ENCODE results near the gene MYO3B.
"Not testable (repeated sequence)": the region's sequence is repeated elsewhere in the genome, so short reads cannot be mapped to it uniquely, and the experiment has no call there.

The MYO3B gene

DNA sequence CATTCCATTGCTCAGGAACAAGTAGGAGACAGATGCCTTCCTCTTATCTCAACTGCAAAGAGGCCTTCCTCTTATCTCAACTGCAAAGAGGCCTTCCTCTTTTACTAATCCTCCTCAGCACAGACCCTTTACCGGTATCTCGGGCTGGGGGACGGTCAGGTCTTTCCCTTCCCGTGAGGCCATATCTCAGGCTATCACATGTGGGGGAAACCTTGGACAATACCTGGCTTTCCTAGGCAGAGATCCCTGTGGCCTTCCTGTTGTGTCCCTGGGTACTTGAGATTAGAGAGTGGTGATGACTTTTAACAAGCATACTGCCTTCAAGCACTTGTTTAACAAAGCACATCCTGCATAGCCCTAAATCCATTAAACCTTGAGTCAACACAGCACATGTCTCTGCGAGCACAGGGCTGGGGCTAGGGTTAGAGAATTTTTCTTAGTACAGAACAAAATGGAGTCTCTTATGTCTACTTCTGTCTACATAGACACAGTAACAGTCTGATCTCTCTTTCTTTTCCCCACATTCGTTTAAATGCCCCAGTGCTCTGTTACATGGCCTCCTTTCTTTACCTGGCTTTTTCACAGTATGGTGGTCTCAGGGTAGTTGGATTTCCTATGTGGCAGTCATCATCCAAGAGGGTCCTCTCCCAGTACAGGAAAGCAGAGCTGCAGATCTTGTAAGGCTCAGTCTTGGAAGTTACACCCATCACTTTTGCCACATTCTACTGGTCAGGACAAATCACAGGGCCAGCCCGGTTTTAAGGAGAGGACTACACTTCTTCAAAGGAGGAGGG is 86.0 kb downstream of the MYO3B start:
- DNase-seq, result not testable (repeated sequence)

DNA sequence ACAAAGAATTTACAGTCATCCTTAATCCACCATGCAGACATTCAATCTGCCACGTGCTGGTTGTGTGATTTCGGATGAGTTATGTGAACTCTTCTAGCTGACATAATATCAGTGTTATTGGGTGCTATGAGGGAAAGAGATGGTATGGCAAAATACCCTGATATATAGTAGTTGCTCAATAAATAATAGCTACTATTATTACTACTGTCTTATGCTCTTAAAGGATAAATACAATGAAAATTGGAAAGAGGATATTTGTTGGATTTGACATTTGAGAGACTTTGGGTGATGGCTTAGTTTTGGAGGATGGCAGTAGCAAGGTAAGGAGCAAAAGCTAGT is 86.5 kb downstream of the MYO3B start:
- DNase-seq, result no peak

DNA sequence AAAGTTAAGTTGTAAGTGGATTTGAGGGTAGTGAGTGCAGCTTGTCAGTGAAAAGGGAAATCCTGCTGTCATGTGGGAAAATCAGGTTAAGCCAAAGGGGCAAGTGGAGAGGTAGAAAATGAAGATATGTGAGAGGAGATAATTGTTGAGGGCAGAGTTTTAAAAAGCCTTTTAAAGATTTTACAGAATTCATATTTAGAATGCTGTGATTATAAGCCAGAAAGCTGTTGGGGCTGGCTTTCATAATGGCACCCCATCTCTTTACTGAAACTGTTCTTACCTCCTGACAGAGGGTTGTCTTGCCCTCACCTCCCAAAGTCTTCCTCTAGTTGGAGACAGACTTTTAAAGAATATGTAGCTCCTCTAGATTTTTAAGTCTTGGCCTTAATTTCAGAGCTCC is 86.9 kb downstream of the MYO3B start:
- DNase-seq, result no peak

DNA sequence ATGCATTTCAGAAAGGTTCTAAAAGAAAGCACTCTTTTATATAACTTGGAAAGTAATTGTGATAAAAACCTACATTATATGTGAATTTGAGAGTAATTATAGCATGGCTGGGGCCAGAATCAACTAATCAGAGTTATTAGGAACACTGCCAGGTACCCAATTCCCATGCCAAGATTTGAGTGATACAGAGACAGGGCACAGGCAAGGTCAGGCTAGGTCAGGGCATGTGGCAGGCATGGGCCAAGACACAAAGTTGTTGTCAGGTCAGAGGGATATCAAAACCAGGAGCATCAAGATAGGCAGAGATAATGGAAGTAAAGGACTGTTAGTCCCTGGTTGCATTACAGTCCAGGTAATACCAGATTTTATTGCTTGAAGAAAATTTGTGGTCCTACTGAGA is 87.4 kb downstream of the MYO3B start:
- DNase-seq, result no peak

DNA sequence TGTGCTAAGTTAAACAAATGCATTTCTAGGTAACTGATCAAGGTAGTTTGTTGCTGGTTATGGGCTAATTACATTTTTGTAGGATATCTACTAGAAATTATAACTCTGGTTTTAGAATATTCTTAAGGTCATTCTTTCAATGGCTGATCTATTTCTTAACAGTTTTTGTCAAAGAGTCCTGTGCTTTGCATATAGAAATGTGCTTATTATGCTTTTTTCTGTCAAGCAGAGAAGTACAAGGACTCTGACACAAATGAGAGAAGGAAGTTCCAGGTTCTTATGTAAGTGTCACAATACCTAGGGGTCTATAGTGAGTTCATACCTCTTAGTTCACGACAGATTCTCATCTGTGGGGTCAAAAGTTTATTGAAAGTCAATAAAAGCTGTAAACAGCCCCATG is 88.4 kb downstream of the MYO3B start:
- DNase-seq, result no peak

DNA sequence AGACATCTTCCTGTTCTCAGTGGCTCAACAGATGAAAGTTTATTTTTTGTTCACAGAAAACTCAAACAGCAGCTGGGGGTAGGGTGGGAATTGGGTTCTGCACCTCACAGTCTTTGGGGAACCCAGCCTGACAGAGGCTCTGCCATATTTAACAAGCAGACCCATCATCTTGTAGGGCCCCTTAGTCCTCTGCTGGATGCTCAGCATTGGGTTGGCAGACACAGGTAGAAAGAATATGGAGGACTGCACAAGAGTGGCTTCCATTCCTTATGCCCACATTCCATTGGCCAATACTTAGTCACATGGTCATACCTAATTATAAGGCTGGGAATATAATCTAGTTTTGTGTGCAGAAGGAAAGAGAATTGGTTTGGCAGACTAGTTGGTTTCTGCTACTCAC is 89.1 kb downstream of the MYO3B start:
- no peak for DNase-seq

DNA sequence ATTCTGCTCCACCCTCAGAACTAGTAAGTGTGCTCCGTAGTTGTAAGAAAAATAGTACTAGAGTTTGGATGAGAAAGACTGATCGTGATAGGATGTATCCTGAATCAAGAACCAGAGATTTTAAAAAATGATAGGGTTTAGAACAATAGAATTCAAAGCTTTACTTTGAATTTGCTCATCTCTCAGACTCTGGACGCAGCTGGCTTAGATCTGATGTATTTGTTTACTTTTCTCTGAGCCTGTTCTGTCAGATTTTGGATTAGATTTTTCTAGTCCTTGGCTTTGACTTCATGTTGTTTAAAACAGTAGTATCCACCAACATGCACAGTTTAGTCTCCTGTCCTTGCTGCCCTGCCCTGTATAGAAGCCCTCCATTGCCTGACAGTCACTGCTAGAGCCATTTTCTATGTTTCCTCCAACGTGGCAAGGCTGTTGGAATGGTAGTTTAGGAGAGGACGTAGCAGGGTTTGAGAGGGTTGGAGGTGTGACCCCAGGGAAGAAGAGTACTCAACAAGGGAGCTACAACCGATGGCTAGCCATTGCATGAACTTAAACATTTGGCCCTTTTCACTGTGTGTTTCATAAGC is 92.4 kb downstream of the MYO3B start:
- no peak for DNase-seq

DNA sequence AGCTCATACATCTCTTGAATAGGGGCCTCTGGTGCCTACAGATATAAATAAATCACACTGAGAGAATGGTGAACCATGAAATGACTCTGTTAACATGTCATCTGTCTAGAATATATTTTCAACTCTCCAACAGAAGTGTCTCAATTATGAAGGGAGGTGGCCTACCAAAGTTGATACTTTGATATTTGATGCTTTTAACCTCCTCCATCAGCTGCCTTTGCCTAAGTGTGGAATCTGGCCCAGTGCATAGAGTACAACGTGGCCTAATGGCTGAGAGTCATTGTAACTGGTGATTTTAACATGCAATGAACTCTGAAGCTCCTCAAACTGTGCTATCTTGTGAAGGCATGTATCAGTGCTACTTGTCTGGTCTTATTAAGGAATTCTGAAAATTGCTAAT is 93.4 kb downstream of the MYO3B start:
- no peak for DNase-seq

DNA sequence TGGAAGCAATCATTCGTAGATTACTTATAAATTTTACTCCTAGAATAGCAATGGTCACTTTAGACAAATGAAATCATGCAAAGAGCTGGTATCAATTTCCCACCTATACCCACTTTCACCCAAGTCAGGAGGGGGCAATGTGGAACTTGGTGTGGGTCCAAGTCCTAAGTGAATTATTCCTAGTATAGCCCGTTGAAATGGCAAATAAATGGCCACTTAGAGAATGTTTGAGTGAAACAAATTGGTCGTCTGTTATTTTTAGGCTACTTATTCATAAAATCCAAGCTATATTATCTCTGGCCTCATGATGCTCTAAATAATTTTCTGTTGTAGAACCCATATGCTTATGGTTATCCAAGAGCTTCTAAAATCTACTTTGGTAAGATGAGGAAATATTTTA is 98.1 kb downstream of the MYO3B start:
- DNase-seq, result no peak

DNA sequence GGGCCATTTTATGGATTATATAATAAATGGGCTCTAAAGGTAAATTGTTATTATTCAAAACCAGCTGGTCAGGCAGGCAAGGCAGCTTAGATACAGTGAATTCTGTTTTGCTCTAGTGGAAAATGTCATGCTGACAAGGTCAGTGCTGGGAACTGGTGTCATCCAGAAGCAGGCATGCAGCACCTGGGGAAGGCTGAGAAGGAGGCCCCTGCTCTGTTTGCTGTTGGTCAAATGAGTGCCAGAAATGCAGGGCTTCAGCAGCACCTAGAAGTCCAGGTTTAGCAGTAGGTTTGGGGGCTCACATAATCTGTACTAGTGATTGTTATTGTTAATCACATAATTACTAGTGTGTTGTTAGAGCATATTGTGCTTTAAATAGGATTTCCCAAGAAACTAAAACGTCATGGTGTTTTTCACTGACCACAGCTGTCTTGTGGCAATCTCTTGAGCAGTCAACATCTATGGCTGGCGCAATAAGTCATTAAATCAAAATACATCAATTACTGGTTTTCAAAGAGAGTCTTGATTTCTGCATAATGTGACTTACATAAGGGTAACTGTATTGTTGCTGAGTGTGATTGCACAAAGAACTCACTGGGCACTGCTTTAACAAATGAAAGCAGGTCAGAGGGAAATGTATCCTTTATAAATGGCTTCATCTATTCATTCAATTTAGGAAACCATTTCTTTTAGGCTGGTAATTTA is 99.1 kb downstream of the MYO3B start:
- no peak for DNase-seq

DNA sequence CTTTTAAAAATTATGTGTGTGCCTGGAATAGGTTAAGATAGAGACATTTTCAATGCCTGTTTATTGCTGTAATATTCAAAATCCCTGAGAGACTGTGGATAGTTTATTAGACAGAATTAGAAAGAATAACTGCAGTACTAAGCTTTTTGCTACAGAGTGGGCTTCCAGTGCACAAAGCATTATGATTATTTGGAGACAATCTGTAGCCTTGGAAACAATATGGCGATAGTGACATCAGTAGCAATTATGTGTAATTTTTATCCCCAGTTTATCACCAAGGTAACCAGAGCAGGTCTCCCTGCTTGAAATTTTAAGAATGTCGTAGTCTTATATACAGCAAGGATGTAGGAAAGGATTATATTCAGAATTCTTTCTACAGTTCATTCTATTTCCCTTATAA is 100.0 kb downstream of the MYO3B start:
- no peak for DNase-seq

DNA sequence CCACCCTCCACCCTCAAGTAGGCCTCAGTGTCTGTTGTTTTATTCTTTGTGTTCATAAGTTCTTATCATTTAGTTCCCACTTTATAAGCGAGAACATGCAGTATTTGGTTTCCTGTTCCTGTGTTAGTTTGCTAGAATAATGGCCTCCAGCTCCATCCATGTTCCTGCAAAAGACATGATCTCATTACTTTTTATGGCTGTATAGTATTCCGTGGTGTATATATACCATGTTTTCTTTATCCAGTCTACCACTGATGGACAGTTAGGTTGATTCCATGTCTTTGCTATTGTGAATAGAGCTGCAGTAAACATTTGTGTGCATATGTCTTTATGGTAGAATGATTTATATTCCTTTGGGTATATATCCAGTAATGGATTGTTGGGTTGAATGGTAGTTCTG is 101.7 kb downstream of the MYO3B start:
- DNase-seq, result not testable (repeated sequence)

DNA sequence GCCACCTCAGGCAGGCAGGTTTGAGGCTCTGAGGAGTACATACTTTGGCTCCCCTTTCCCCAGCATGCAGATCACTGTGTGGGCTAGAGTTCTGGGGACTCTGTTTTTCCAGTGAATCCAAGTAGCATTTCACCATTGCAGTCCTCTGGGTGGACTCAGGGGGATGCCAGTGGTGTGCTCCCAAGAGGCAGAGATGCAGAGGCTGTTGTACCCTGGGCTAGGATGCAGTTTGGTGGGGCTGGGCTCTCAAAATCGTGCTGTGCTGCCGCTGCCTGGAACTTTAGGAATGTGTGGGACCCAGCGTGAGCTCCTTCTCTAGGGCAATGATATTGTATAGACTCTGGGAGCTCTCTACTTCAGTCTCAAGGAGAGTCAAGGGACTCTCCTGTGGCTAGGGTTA is 104.9 kb downstream of the MYO3B start:
- DNase-seq, result no peak

DNA sequence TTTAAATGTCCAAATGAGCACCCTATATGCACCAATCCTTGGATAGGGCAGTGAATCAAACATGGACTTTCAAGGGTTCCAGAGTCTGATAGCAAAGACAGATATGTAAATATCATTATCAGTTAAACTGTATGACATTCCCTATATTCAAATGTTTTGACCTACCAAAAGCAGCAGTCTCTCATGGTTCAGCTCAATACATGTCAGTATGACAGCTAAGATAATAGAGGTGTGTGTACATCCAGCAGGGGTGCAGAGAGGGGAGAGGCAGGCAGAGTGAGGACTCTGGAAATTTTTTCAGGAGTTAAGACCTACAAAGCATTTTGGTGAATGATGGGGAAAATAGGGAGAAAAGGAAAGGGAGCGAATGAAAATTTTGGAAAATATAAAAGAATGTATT is 106.3 kb downstream of the MYO3B start:
- no peak for DNase-seq

DNA sequence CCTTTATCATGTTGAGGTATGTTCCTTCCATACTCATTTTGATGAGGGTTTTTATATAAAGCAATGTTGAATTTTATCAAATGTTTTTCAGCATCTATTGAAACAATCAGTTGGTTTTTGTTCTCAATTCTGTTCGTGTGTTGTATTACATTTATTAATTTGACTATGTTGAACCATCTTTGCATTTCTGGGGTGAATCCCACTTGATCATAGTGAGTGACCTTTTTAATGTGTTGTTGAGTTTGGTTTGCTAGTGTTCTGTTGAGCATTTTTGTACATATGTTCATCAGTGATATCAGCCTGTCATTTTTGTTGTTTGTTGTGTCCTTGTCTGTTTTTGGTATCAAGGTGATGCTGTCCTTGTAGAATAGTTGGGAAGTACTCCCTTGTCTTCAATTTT is 110.9 kb downstream of the MYO3B start:
- DNase-seq, result no peak

DNA sequence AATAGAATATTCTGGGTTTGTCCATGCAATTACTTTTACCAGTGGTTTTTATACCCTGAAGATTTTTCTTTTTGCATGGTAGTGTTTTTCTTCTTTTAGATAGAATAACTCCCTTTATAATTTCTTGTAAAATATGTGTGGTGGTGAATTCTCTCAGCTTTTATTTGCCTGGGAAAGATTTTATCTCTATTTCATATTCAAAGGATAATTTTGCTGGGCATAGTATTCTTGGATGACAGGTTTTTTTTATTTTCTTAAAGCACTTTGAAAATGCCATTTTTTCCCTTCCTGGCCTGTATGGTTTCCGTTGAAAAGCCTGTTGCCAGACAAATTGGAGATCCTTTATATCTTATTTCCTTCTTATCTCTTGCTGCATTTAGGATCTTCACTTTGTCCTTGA is 113.5 kb downstream of the MYO3B start:
- DNase-seq, result no peak

DNA sequence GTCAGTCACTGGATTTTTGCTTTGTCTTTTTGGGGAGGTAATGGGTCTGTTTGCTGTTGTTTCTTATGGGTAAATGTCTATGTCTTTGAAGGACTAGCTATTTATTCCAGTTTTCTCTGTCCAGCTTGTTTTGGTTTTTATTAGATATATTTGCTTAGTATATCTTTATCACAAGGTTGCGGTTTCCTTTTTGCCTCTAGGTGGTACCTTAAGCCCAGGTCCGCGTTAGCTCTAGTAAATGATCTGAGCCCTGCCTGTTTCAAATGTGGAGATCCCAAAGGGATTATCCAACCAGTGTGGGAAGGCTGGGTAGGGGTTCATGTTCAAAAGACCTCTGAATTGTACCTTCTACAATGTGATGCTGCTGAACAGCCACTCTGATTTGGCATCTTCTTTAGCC is 114.5 kb downstream of the MYO3B start:
- DNase-seq, result no peak

DNA sequence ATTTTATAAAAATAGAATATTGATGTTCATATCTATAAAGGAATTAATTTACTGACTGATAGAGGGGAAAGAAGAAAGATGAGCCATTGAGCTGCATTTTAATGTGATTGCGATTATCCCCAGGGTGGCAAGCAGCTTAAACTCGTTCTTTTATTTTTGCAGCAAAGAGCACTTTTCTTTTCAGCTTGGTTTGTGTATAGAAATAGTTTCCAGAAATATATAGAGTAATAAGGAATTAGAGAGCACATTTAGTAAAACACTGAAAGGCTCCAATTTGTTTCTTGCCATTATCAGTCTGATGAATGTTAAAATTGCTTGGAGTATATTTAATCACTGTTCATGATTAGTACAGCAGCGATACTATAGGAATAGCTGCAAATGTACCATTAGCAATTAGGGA is 119.5 kb downstream of the MYO3B start:
- DNase-seq, result no peak

DNA sequence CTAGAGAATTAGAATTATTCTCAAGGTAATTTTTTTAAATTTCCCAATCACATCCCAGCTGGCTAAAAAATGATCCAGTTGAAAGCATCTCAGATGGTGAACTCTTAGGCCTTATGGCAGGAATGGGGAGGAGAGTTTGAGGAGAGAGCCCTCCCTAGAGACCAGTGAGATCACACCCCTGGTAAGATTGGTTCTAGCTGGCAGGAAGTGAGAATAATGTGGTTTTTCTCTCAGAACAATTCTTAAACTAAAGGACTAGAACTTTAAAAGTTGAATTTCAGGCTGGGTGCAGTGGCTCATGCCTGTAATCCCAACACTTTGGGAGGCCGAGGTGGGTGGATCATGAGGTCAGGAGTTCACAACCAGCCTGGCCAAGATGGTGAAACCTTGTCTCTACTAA is 120.2 kb downstream of the MYO3B start:
- no peak for DNase-seq

DNA sequence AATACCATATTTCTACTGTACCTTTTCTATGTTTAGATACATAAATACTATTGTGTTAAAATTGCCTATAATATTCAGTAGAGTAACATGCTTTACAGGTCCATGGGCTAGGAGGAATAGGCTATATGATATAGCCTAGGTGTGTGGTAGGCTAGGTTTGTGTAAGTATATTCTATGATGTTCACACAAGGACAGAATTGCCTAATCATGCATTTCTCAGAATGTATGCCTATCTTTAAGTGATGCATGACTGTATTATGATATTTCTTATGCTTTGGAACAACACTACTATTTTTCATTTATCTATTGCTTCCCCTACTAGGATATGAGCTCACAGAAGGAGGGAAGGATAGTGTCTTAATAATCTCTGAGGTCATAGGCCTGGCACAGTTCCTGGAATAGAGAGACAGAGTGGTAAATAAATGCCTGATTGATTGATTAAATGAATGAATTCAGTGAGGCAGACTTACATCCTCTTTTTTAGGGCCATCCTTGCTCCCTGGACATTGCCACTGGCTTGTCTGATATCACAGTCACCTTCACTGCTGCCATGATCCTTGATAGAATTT is 121.0 kb downstream of the MYO3B start:
- DNase-seq, result no peak

DNA sequence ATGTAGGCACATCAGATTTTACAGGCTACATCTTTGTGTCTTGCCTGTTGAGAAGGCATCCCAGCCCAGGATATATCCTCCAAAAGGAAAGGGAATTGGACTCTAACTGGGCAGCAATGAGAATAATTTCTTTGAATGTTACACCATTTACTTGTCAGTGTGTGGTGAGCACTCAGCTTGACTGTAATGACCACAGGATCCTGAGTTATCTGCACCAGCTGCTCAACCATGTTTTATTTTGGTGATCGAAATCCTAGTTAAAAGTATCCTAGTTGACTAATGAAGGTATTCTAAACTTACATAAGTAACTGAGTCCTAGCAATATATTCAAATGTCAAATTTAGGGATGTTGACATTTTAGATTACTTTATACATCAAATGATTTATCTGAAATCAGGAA is 123.0 kb downstream of the MYO3B start:
- DNase-seq, result no peak

DNA sequence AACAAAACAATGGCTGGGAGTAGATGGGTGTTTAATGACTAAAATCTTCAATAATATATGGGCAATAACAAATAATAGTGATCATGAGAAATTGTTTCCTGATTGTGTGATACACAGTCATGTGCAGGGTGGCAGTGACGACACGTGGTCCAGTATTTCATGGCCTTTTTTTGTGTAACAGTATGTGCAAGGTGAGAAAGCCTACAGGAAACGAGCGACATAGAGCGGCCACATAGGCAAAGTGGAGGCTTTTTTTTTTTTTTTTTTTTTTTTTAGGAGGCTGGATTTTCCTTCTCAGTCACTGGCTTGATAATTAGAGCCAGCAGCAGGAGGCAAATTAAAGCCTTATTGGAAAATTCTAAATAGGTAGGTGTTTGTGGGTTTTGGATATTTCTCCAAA is 123.7 kb downstream of the MYO3B start:
- DNase-seq, result no peak

DNA sequence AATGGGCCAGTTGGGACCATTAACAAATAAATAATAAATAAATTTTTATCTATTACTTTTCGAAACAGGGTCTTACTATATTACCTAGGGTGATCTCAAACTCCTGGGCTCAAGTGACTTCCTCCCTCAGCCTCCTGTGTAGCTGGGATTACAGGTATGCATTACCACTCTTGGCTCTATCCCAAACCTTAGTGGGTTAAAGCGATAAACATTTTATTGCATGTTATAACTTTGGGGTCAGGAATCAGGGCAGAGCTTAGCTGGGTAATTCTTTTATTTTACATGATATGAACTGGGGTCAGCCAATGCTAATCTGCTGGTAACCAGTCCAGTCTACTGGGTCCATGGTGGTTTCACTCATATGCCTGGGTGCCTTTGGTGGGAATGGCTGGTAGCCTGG is 127.8 kb downstream of the MYO3B start:
- DNase-seq, result no peak

DNA sequence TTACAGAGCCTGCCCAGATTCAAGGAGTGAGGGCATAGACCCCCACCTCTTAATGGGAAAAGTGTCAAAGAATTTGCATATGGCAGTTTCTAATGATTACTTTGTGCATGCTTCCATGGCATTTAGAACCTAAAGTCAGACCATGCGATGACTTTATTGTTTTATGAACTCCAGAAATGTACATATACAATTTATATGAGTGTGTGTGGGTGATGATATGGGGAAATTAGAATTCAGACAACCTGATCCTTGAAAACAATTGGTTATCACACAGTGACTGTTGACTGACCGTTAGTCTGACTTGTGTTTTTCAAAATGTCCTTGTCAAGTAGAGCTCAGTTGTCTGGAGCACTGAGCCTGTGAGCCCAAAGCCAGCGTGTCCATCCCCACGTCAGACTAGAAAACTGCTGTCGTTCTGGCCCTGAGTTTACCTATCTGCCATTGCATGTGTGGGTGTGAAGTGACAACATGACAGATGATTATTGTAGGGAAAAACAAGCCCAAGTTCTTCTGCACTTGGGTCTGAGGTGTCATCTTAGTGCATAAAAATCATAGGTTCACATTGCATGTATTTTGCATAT is 128.4 kb downstream of the MYO3B start:
- no peak for DNase-seq
